Fibroblast of mammary gland (primary cell): ENCODE results near the gene JUN.

Experiments
- DNase-seq: peaks from one replicate; pipeline ENCODE4 v3.0.0-alpha.2; 2010; ENCODE audit warnings: low read depth
- H3K4me3 ChIP-seq: 2 replicates; pipeline ENCODE4 v1.5.1; 2011; ENCODE audit warnings: low read depth, mild to moderate bottlenecking, low read length, moderate library complexity; ENCODE audit not compliant: control insufficient read depth
- CTCF ChIP-seq: conservative IDR thresholded peaks from 2 replicates; pipeline ENCODE4 v1.5.1; 2011; ENCODE audit warnings: low read depth, low read length, inconsistent platforms; ENCODE audit not compliant: control insufficient read depth, insufficient read depth

JUN gene

GRCh38 chr1:58815686-58816071 is 31.8 kb upstream of the JUN start:
- no peak for TF ChIP-seq CTCF
- H3K4me3 ChIP-seq = peak overlapping the region; percentile 55
- peak; percentile 35 for DNase-seq

GRCh38 chr1:58815069-58815685 is 31.3 kb upstream of the JUN start:
- no peak for TF ChIP-seq CTCF
- DNase-seq = peak; percentile 80
- peak overlapping the region; percentile 55 for H3K4me3 ChIP-seq

GRCh38 chr1:58814251-58815068 is 30.6 kb upstream of the JUN start:
- DNase-seq = peak; percentile 30
- H3K4me3 ChIP-seq = peak overlapping the region; percentile 3
- no peak for TF ChIP-seq CTCF

- TF ChIP-seq CTCF = no peak
- no peak for DNase-seq
- H3K4me3 ChIP-seq = no peak overlapping the region
Observed at GRCh38 chr1:58813801-58814200, 30.0 kb upstream of the JUN start.

GRCh38 chr1:58813361-58813760 is 29.5 kb upstream of the JUN start:
- no peak overlapping the region for H3K4me3 ChIP-seq
- no peak for TF ChIP-seq CTCF
- DNase-seq = no peak

GRCh38 chr1:58812926-58813325 is 29.1 kb upstream of the JUN start:
- no peak for TF ChIP-seq CTCF
- DNase-seq = no peak
- H3K4me3 ChIP-seq = no peak overlapping the region
